Measurements from ENCODE around the gene LBH. TPM values are rescaled to one million over a fixed set of nuclear protein-coding genes. Genes with fewer than 3 reads are reported as not detected.

Gene LBH
- total RNA-seq, 4 donors from 2014 or later = 62.3 to 509 (median 348) TPM

GRCh38 chr2:30223413-30223874 is 7.9 kb upstream of the LBH start:
- H3K4me3 ChIP-seq = no peak overlapping the region
- no peak overlapping the region for H3K27ac ChIP-seq
- no peaks in the 10 kb centered on the region for H3K36me3 ChIP-seq
- H3K9me3 ChIP-seq = no peaks in the 10 kb centered on the region
- peaks cover 0 to 28% (median 15%) of the 10 kb centered on the region in 3 donors for H3K4me1 ChIP-seq
- no peaks in the 10 kb centered on the region for H3K27me3 ChIP-seq
- 40 to 63% methylated on average over 1 to 3 of the region's 3 CpGs for whole genome bisulfite sequencing, 2 donors (ENCODE audit: low coverage in 1 of 2)
- ATAC-seq = no peak
- TF ChIP-seq POLR2AphosphoS5 (IDR thresholded peaks at IDR 0.05) (no peak), POLR2A (IDR thresholded peaks at IDR 0.05) (no peak), EP300 (IDR thresholded peaks at IDR 0.05) (no peak), CTCF (IDR thresholded peaks at IDR 0.05) (no peak)

GRCh38 chr2:30224151-30224550 is 7.2 kb upstream of the LBH start:
- Histone ChIP-seq H3K4me3 (no peak overlapping the region), H3K9me3 (no peaks in the 10 kb centered on the region), H3K27ac (peak overlapping the region in 3 of 4 donors; percentile 83 to 89 (median 85)), H3K4me1 (peaks cover 0 to 28% (median 15%) of the 10 kb centered on the region in 3 donors), H3K27me3 (no peaks in the 10 kb centered on the region), H3K36me3 (no peaks in the 10 kb centered on the region)
- ATAC-seq = no peak
- TF ChIP-seq EP300 (IDR thresholded peaks at IDR 0.05) = no peak
- no peak for TF ChIP-seq POLR2AphosphoS5 (IDR thresholded peaks at IDR 0.05)
- no peak for TF ChIP-seq POLR2A (IDR thresholded peaks at IDR 0.05)
- TF ChIP-seq CTCF (IDR thresholded peaks at IDR 0.05) = no peak

GRCh38 chr2:30225131-30225762 is 6.1 kb upstream of the LBH start:
- H3K4me3 ChIP-seq = peak overlapping the region; percentile 28 to 34
- WGBS, 2 donors (ENCODE audit: low coverage in 1 of 2) = 0 to 9% methylated on average over 5 to 6 of the region's 8 CpGs

GRCh38 chr2:30226144-30227032 is 4.9 kb upstream of the LBH start:
- Histone ChIP-seq H3K27me3 (no peaks in the 10 kb centered on the region), H3K36me3 (no peaks in the 10 kb centered on the region), H3K4me3 (no peak overlapping the region), H3K4me1 (peaks cover 0 to 38% (median 15%) of the 10 kb centered on the region in 3 donors), H3K9me3 (no peaks in the 10 kb centered on the region), H3K27ac (peak overlapping the region; percentile 83 to 89 (median 86))
- no peak for ATAC-seq
- WGBS, 2 donors (ENCODE audit: low coverage in 1 of 2) = 51 to 56% methylated on average over 6 to 7 of the region's 10 CpGs
- peak in 1 of 4 experiments; percentile 10 for TF ChIP-seq CTCF (IDR thresholded peaks at IDR 0.05)
- TF ChIP-seq POLR2A (IDR thresholded peaks at IDR 0.05) = no peak
- no peak for TF ChIP-seq POLR2AphosphoS5 (IDR thresholded peaks at IDR 0.05)
- TF ChIP-seq EP300 (IDR thresholded peaks at IDR 0.05) = no peak

More at GRCh38 chr2:30225131-30225762, 6.1 kb upstream of the LBH start:
- TF ChIP-seq POLR2AphosphoS5 (IDR thresholded peaks at IDR 0.05) (no peak), EP300 (IDR thresholded peaks at IDR 0.05) (no peak), POLR2A (IDR thresholded peaks at IDR 0.05) (no peak), CTCF (IDR thresholded peaks at IDR 0.05) (peak in 3 of 4 experiments; percentile 13 to 18 (median 18))
- Histone ChIP-seq H3K27me3 (no peaks in the 10 kb centered on the region), H3K9me3 (no peaks in the 10 kb centered on the region), H3K36me3 (no peaks in the 10 kb centered on the region), H3K4me1 (peaks cover 0 to 31% (median 15%) of the 10 kb centered on the region in 3 donors), H3K27ac (peak overlapping the region; percentile 83 to 89 (median 86))
- ATAC-seq = peak; percentile 83

All from gastroesophageal sphincter (tissue), 4 donors.